ENCODE measurements around the gene SPON1.
"Not testable (repeated sequence)": the region's sequence is repeated elsewhere in the genome, so short reads cannot be mapped to it uniquely, and the experiment has no call there.

Gene SPON1

DNA sequence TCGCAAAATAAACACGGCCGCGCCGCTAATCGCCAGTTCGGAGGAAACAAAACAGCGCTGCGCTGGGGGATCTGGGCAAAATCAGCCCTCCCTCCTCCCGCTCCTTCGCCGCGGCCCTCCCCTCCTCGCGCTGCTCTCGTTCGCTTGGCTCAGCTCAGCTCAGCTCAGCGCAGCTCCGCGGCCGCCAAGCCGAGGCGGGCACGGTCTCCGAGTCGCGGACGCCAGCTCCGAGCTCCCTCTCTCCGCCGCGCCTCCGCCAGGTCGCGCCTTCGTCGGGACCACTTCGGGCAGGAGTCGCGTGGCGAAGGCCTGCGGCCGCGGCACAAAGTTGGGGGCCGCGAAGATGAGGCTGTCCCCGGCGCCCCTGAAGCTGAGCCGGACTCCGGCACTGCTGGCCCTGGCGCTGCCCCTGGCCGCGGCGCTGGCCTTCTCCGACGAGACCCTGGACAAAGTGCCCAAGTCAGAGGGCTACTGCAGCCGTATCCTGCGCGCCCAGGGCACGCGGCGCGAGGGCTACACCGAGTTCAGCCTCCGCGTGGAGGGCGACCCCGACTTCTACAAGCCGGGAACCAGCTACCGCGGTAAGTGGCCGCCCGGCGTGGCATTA, at the start of gene SPON1:
SPON1 (plus strand) TSS at position 162 of the 607 bp plus-strand sequence; CDS start at position 344, 182 bp downstream.
- no peak for DNase-seq

DNA sequence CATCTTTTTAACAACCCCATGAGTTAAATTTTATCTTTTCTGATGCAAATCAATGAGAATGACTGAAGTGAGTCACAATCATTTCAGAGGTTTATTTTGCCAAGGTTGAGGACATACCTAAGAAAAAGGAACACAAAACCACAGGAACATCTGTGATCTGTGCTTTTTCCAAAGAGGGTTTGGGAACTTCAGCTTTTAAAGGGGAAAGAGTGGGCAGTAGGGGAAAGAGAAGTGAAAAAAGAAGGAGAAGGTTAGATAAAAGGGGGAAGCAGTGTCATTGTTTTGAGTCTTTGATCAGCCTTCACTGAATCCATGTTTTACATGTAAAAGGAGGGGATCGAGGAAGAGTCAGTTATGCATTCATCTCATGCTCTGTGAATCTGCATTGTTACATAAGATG, 45.3 kb upstream of the SPON1 start:
- DNase-seq, result no peak

DNA sequence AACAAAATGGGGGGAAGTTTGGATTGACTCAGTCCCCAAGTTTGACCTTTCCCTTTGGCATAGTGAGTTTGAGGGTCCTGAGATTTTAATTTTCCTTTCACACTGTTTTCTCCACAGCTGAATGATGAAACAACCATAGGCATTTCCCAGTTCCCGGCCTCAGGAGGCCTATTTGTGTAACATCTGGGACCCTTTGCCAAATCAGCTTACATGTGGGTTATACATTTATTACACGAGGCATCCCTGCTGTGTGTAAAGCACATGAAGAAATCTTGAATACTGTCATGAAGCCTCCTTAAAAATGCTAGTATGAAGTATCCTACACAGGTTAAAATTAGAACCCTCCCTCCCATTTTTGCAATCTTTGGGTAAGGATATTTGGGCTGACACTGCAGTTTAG, 44.6 kb upstream of the SPON1 start:
- DNase-seq, result no peak

DNA sequence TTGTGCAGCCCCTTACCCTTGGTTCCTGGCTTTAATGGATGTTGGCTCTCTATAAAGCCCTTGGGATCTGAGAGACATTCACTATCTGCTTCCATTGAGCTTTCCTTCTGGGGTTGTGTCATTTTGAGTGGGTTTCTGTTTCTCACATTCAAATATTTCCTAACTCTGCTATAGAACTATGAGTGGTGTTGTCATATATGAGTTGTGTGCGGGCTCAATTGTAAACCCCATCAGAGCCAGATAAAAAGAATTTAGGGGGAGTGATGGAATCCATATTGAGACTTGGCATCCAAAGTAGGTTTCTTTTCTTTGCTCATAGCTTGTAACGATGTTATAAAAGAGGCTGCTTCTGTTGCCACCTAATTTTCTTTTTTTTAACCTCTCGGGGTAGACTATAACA, 41.8 kb upstream of the SPON1 start:
- no peak for DNase-seq

DNA sequence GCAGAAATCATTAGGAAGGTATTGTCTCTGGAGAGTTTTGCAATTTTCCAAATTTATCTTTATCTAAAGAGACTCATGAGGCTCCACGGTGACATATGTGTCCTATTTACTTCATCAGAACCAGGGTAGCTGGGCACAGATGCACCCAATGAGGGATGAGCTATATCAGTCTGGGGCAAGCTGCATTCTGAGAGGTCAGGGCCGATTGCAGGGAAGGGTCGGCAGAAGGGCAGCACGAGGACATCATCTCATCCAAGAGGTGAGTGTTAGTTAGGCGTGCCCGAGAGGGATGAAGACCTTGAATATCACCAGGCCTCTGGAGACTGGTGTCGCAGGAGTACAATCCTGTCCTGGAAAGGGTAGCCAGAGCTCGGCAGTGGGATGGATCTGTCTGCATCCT, 41.0 kb upstream of the SPON1 start:
- no peak for DNase-seq

DNA sequence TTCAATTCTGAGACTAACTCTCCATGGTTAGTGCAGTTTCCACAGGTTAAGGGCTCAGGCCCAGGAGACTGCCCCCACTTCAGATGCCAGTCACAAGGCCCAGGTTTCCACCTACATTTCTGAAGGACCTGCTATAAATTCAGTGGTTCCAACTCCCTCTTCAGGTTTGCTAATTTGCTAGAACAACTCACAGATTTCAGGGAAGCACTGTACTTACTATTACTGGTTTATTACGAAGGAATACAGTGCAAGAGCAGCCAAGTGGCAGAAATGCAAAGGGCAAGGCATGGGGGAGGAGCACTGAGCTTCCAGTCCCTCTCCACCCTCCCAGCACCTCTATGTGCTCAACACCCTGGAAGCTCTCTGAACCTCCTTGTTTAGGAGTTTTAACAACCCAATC, 39.3 kb upstream of the SPON1 start:
- DNase-seq, result no peak

DNA sequence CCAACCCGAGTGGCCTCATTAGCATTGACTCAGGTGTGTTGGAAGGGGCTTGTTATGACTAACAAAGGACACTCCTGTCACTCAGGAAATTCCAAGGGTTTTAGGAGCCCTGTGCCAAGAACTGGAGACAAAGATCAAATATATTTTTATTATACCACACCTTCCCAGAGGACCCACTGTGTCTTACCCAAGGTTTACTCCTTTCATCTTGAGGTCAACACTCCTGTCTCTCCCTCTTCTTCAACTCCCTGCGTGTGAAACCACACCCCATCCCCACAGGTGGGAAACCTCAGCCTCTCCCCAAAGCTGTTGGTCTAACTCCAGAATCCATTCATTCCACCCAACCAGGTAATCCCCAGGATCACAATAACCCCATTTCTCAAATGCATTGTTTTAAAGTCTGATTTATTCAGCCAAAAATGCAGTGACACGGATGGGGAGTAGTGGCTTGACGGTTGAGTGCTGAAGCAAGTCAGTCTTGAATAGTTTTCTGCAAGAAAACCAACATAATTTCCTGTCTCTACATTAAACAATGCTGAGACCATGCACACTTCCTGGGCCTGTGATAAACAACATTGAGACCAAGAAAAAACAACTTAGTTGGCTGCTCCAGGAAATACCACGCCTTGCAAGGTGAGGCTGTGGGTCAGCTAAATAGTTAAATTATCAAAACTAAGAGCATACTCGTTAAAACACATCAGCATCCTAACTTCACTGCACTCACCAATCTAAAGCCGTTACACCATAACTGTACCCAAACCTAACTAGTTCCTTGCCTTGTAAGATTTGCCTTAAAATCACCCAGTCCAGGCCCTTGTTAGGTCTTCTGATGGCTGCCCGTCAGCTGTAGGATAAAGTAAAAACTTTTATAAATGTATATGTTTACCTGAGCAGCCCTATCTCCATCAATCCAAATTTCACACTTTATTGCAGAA, 38.5 kb upstream of the SPON1 start:
- no peak for DNase-seq

DNA sequence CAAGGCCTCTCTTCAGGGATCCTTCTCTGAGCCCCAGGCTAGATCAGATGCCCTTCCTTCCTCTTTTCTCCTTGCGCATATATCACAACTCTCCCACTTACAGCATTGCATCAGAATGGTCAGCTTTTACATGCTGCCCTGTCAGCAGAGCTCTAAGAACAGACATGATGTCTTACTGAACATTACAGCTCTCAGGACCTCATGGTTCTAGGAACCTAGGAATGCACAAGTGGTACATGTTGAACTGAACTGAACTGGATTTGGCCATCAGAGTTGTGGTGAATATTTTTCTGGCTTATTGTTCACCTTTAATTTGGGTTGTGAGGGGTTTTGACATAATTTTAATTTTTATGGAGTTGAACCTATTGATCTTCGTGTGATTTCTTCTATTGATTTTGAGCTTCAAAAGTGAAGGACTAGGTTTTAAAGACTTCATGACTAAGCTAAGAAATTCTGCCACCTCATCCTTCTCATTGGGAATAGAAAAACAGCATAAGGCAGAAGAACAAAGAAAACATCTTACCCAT, 37.7 kb upstream of the SPON1 start:
- DNase-seq, result no peak

DNA sequence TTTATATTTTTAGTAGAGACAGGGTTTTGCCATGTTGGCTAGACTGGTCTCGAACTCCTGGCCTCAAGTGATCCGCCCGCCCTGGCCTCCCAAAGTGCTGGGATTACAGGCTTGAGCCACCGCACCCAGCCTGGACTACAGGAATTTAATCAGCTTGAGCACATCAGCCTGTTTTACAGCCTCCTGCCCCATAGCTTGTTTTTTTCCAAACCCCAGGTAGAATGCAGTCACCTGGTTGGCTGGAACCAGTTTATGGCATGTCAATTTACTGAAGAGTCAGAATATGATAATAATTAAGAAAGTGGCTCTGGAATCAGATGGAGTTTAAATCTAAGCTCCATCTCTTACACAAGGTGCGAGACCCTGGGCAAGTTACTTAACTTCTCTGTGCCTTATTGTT, 36.2 kb upstream of the SPON1 start:
- DNase-seq, result not testable (repeated sequence)

DNA sequence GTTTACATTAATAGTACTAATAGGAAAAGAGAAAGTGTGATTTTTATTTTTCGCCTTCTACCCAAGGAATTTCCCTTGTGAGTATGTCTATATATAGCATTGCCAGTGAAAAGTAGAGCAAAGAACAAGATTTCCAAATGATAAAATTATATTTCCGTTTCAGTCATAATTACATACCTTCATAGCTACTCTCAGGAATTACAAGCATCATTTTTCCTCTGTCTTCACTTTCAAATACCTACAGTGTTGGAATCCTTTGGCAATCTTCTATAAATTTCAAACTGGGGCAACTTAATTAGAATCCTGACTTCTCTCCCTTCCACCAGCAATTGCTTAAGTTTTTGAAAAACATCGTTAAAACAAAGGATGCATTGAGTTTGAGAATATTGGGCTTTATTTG, 35.5 kb upstream of the SPON1 start:
- DNase-seq, result no peak

DNA sequence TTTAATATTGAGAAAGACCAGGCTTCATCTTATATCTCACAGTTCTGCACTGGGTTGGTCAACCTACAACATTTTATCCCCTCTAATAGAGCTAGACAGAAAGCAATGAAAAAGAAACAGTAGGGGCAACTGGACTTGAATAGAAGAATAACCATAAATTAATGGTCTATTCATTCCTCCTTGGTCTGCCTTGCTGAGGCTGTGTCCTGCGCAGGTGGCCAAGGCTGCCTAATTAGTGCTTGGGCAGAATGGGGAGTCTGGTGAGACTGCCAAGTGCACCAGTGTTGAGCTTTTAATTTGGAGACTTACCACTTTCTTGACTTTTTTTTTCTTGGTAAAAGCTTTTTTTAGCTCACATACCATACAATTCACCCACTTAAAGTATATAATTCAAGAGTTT, 35.0 kb upstream of the SPON1 start:
- DNase-seq, result no peak

DNA sequence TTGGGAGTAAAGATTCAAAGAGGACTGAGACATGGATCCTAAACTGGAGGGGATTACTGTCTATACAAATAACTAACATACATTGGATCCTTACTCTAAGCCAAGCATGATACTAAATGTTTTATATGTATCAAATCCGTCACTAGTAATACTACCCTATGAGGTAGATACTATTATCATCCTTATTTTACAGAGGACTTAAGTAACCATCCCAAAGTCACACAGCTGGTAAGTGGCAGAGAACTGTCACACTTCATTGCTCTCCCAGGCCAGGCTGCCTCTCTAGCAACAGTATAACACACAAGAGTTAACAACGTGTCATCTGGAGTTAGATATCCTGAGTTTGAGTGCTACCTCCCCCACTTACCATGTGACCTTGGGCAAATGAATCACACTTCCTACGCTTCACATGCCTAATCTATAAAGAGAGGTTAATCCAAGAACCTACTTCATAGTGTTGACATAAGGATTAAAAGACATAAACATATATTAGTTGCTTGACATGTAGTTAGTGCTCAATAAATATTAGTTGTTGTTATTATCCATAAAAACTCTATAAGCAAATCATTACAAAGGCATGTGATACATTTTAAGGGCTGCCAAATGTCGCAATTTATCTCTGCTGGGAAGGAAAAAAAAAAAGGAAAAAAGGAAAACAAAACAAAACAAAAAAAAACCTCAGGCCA, 33.8 kb upstream of the SPON1 start:
- DNase-seq, result no peak

DNA sequence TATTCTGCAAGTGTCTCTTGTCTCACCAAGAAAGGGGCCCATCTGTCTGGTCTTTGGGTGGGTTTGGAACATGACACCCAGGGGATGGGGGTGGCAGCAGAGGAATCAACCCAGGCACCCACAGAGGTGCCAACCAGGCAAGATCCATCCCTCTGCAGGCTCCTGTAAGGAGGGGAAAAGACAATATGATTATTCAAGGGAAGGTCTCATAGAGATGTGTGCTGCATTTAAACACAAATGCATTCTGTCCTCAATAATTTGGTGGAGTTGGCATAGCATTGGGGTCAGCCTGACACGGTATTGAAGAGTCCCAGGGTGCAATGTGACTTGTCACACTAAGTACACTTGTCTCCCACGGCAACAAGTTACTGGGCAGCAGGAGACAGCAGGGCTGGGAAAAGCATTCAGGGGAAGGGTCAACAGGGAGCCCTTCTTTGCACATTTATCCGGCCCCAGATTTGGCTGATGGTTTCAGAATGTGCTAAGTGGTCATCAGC, 33.1 kb upstream of the SPON1 start:
- DNase-seq, result no peak

DNA sequence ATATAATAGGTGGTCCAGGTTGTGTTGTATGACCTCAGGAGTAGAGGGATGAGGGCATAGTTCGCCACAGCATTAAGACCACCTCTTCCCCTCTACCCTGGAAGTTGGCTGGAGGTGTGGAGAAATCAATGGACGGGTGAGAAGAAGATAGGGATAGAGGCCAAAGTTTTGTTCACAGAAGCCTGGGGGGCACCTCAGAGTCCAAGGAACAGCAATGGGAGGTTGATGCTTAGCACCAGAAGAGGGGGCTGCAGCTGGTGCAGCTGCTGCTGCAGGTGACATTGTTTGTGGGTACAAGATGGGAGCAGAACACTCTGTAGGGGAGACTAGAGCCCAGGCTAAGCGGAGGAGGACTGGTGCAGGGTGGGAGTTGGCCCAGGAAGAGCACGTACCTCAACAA, 31.2 kb upstream of the SPON1 start:
- DNase-seq, result no peak

DNA sequence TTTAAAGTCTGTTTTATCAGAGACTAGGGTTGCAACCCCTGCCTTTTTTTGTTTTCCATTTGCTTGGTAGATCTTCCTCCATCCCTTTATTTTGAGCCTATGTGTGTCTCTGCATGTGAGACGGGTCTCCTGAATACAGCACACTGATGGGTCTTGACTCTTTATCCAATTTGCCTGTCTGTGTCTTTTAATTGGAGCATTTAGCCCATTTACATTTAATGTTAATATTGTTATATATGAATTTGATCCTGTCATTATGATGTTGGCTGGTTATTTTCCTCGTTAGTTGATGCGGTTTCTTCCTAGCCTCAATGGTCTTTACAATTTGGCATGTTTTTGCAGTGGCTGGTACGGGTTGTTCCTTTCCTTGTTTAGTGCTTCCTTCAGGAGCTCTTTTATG, 25.4 kb upstream of the SPON1 start:
- not testable (repeated sequence) for DNase-seq

DNA sequence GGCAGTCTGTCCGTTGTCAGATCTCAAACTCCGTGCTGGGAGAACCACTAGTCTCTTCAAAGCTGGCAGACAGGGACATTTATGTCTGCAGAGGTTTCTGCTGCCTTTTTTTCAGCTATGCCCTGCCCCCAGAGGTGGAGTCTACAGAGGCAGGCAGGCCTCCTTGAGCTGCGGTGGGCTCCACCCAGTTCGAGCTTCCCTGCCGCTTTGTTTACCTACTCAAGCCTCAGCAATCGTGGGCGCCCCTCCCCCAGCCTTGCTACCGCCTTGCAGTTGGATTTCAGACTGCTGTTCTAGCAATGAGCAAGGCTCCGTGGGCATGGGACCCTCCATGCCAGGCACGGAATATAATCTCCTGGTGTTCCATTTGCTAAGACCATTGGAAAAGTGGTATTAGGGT, 23.7 kb upstream of the SPON1 start:
- DNase-seq, result not testable (repeated sequence)

DNA sequence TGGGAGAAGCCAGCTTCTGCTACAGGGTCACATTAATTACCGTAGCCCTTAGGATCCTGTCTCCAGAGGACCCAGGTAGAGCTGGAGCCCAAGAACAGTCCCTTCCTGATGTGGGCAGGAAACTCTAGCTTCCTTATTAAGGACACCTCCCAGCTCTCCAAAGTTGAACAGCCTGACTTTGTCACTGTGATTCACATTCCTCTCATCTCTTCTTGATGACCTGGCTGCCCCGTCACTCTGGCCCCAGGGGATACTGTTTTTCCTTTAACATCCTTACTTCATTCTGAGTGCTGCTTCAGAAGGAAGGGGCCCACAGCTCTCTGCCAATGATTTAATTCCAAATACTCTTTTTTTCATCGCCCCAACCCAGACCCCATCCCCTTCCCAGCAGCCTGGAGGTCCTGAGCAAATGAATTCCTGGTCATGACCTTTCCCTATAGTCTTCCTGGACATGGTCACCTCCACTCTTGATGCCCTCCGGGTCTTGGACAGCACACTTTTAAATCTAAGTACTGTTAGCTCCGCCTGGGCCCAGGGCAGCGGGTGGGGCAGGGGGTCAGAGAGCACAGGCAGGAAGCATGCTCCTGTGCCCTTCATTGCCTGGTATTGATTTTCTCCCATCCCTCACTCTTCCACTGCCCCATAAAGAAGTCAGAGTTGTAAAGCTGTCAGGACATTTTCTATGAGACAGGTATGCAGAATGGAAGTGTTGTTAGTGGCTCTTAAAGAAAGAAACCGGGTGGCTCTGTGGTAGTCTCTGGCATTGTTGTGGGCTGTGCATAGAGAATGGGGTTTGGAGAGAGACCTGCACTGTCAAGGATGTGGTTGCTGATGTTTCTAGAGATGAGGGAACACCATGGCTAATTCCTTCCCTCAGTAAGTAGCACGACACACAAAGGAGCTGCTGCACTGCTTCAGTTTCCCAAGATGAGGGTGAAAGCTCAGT, 22.3 kb upstream of the SPON1 start:
- no peak for DNase-seq

DNA sequence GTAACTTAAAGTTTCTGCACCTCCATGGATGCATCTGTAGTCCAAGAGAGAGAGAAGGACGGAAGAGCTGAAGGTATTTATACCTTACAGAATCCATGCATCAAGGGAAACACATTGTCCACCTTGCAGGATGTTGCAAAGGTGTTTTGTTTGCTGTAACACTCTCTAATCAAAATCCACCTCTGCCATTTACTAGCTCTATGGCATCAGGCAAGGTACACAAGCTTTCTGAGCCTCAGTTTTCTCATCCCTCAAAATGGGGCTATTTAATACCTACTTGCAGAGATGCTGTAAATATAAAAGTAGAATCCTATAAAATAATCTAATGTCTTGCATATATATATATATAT, 21.6 kb upstream of the SPON1 start:
- no peak for DNase-seq

DNA sequence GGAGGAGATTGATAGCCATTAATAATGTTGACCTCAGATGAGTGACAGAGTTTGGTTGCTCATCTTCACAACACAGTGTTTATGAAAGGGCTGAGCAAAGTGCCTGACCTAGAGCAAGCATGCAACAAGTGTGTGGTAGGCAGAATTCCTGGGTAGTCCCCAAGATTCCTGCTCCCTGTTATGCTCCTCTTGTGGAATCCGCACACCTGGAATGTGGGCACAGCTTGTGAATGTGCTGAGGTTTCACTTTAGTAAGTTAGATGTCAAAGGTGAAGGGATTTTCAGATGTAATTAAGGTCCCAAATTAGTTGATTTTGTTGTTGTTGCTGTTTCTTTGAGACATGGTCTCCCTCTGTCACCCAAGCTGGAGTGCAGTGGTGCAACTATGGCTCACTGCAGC, 20.7 kb upstream of the SPON1 start:
- no peak for DNase-seq

DNA sequence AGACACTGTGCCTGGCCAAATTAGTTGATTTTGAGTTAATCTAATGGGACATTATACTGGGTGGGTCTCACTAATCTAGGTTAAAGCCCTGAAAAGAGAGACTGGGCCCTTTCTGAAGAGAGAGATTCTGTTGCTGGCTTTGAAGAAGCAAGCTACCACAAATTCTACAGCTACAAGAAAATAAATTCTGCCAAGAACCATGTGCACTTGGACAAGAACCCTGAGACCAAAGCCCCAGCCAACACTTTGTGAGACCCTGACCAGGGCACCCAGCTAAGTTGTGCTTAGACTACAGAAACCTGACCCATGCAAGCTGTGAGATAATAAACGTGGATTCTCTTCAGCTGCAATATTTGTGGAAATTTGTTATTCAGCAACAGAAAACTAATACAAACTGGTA, 20.1 kb upstream of the SPON1 start:
- no peak for DNase-seq

DNA sequence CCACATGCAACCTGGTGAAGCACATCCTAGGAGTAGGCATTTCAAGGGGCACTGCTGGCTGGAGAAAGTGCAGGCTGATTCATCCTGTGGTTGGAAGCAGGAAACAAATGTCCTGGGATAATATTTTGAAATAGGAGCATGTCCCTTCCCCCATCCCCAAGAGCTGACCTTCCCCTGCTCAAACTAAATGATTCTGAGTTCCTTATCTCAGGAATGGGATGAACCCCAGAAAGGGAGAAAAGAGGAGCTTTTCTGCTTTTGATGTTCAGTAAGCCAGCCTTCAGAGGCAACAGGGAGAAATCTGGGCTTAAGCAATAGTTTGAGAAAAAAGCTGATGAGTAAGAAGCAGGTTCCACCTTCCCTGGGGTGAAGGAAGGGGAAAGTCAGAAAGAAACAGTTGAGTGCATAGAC, 19.5 kb upstream of the SPON1 start:
- DNase-seq, result no peak

DNA sequence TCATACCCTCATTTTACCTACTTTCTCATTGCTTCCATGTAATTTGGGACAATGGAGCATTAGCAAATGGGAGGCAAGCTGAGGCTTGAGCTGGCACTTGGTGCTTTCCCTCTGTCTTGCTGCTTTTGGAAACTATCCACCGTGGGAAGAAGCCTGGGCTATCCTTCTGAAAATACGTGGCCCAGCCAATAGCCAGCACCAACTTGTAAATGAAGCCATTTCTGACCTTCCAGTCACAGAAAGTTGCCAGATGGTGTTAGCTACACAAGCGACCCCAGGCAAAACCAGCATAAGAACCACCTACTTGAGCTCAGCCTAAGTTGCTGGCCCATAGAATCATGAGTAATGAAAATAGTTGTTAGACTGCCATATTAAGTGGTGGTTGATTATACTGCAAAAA, 18.5 kb upstream of the SPON1 start:
- DNase-seq, result no peak

Measured in NCI-H446 treated with DMSO at 0.1 percent for 48 hours (cell line).